Natural killer cell (primary cell): ENCODE measurements around the gene COG5. TPM values are rescaled to one million over a fixed set of nuclear protein-coding genes. Genes with fewer than 3 reads are reported as not detected.

ENCODE experiments used
- ATAC-seq, 3 donors: fragments of 150-1000 bp in 2 of 3; fragments of 200-7000 bp in 1 of 3; cut with Tn5 transposase; 1 replicate in 1 of 3; 2 replicates in 2 of 3; pipeline ENCODE4 v1.10.0; 2021; ENCODE audit warnings: mild to moderate bottlenecking in 2 of 3, moderate library complexity in 2 of 3
- DNase-seq, 2 donors: peaks; one replicate each; pipeline versions ENCODE4 v3.0.0 to v3.0.0-alpha.2; 2013 to 2021; ENCODE audit warnings: mixed read lengths in 1 of 2
- H3K27ac ChIP-seq: one replicate; pipeline ENCODE4 v1.5.1; 2013; ENCODE audit warnings: mild to moderate bottlenecking, low read length
- H3K27me3 ChIP-seq: one replicate; pipeline ENCODE4 v1.6.1; 2013; ENCODE audit warnings: low read length; ENCODE audit not compliant: control insufficient read depth, insufficient read depth
- H3K36me3 ChIP-seq: one replicate; pipeline ENCODE4 v1.6.1; 2013; ENCODE audit warnings: low read length; ENCODE audit not compliant: control insufficient read depth, insufficient read depth
- H3K4me1 ChIP-seq: one replicate; pipeline ENCODE4 v1.6.1; 2013; ENCODE audit warnings: low read length; ENCODE audit not compliant: control insufficient read depth, insufficient read depth
- H3K4me3 ChIP-seq: one replicate; pipeline ENCODE4 v1.5.1; 2013; ENCODE audit warnings: low read length
- H3K9me3 ChIP-seq: one replicate; pipeline ENCODE4 v1.6.1; 2013; ENCODE audit warnings: low read length; ENCODE audit not compliant: control insufficient read depth, insufficient read depth
- H3K27ac Mint-ChIP-seq, 2 donors: one replicate each; pipeline ENCODE4 v1.8.0; 2022; ENCODE audit warnings: mild to moderate bottlenecking in 2 of 2, mixed read lengths in 2 of 2, moderate library complexity in 1 of 2
- H3K27me3 Mint-ChIP-seq, 2 donors: one replicate each; pipeline ENCODE4 v1.8.0; 2022; ENCODE audit warnings: low read depth in 2 of 2, mixed read lengths in 2 of 2
- H3K36me3 Mint-ChIP-seq: one replicate; pipeline ENCODE4 v1.8.0; 2022; ENCODE audit warnings: mixed read lengths
- H3K4me1 Mint-ChIP-seq, 2 donors: one replicate each; pipeline ENCODE4 v1.8.0; 2022; ENCODE audit warnings: mixed read lengths in 2 of 2
- H3K4me3 Mint-ChIP-seq: one replicate; pipeline ENCODE4 v1.8.0; 2022; ENCODE audit warnings: mild to moderate bottlenecking, moderate library complexity, mixed read lengths
- H3K9me3 Mint-ChIP-seq, 2 donors: one replicate each; pipeline ENCODE4 v1.8.0; 2022; ENCODE audit warnings: mixed read lengths in 2 of 2
- WGBS: methylation state at CpG from one replicate; pipeline ENCODE4 v1.1.7; 2013; ENCODE audit warnings: missing lambda C conversion rate; ENCODE audit not compliant: insufficient coverage; 5-methylcytosine and 5-hydroxymethylcytosine counted together
- intact Hi-C: fragments of 100-400 bp; cut with micrococcal nuclease; formaldehyde crosslinking; loops from one replicate; pipeline ENCODE4 v1.14.2; 2022
- total RNA-seq, 4 donors: library from RNA; stranded (reverse); fragments of 120-200 nt in 1 of 4; gene quantifications; one replicate each; pipeline versions ENCODE4 v1.2.3 to v1.2.4, GENCODE V29; 2013 to 2022
- TF ChIP-seq, protein P1 (sequence below): fragments of 200-600 bp; IDR thresholded peaks from one replicate; pipeline ENCODE4 v1.8.0; 2022; ENCODE audit warnings: antibody characterized with exemption

The COG5 gene
- total RNA-seq, 3 donors from 2014 or later (not counting 1 experiment from before 2014, with no cell fraction given) = 49.2 to 54.6 (median 54.2) TPM

DNA sequence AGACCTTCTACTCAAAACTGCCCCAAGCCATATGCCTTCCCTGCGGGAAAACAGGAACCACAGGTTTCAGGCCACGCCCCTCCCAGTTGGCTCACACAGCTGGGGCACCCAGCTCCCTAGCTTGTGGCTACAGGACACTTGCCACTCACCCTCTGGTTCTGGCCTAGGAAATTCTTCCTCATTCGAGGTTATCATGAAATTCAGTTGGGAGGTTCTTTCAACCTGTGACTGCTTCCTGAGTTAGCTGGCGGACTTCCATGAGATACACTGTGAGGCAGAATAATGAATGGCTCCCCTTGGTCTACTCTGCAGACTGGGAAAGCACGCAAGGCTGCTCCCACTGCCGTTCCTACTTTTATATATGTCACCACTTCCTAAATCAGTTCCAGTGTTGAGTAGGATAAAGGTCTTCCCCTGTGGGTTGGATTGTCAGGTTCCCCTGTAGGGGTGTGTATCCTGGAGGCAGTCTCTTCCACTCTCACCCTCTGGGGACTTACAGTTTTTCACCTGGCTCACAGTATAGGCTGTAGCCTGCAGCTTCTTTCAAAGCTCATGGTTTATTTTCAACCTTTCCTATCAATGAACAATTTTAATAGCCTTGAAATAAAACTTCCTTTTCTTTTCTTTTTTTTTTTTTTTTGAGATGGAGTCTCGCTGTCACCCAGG is 56.9 kb downstream of the COG5 start:
- H3K4me1 Mint-ChIP-seq = peaks cover 33 to 38% of the 10 kb centered on the region in 2 donors
- H3K27ac ChIP-seq = no peak overlapping the region
- H3K27me3 Mint-ChIP-seq = no peaks in the 10 kb centered on the region
- H3K9me3 Mint-ChIP-seq = no peaks in the 10 kb centered on the region
- peaks cover 4% of the 10 kb centered on the region for H3K36me3 ChIP-seq
- H3K4me3 Mint-ChIP-seq = no peak overlapping the region
- no peaks in the 10 kb centered on the region for H3K9me3 ChIP-seq
- TF ChIP-seq, protein P1, sequence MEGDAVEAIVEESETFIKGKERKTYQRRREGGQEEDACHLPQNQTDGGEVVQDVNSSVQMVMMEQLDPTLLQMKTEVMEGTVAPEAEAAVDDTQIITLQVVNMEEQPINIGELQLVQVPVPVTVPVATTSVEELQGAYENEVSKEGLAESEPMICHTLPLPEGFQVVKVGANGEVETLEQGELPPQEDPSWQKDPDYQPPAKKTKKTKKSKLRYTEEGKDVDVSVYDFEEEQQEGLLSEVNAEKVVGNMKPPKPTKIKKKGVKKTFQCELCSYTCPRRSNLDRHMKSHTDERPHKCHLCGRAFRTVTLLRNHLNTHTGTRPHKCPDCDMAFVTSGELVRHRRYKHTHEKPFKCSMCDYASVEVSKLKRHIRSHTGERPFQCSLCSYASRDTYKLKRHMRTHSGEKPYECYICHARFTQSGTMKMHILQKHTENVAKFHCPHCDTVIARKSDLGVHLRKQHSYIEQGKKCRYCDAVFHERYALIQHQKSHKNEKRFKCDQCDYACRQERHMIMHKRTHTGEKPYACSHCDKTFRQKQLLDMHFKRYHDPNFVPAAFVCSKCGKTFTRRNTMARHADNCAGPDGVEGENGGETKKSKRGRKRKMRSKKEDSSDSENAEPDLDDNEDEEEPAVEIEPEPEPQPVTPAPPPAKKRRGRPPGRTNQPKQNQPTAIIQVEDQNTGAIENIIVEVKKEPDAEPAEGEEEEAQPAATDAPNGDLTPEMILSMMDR = no peak
- no peaks in the 10 kb centered on the region for H3K36me3 Mint-ChIP-seq
- WGBS = 70% methylated on average over 6 of the region's 7 CpGs
- intact Hi-C loops = no loop called here
- no peak overlapping the region for H3K4me3 ChIP-seq
- peaks cover 8% of the 10 kb centered on the region for H3K4me1 ChIP-seq
- H3K27me3 ChIP-seq = no peaks in the 10 kb centered on the region
- ATAC-seq = no peak
- no peak overlapping the region for H3K27ac Mint-ChIP-seq
- no peak for DNase-seq

DNA sequence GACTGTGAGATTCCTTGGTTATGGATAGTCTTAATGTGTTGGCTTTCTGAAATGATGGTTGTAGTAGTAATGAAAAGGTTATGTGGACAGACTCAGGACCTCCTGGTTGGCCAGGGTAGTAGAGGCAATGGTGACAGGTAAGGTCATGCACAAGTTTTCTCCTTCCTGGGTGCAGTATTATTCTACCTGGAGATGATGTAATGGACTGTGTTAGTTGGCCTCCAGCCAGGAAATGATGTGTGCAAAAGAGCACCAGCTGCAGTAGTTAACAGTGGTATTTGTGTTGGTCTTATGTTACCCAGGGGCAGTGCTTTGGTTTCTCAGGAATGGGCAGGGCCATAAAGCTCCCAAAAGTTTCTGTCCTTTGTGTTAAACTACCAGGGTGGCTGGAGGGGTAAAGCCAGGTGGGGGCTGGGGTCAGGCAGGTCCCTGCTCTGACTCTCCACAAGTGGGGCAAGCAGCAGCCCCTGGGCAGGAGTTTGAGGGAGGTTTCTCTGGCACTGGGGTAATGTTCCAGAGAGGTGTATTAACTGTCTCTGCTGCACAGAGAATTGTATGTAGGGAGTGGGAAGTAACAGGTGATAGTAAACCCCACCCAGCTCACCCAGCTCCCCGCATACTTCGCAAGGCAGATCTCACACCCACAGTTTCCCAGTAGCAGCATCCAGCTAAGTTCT is 57.6 kb downstream of the COG5 start:
- Histone ChIP-seq H3K9me3 (no peaks in the 10 kb centered on the region), H3K27me3 (no peaks in the 10 kb centered on the region), H3K27ac (no peak overlapping the region), H3K4me1 (peaks cover 8% of the 10 kb centered on the region), H3K4me3 (no peak overlapping the region), H3K36me3 (peaks cover 4% of the 10 kb centered on the region)
- intact Hi-C loops = no loop called here
- TF ChIP-seq, protein P1 = no peak
- Mint-ChIP-seq H3K27ac (peak overlapping the region in 1 of 2 donors; percentile 24), H3K9me3 (no peaks in the 10 kb centered on the region), H3K4me3 (no peak overlapping the region), H3K4me1 (peaks cover 26 to 38% of the 10 kb centered on the region in 2 donors), H3K27me3 (no peaks in the 10 kb centered on the region), H3K36me3 (no peaks in the 10 kb centered on the region)
- ATAC-seq = no peak
- DNase-seq = peak in 1 of 2 donors; percentile 10
- 93% methylated on average over 2 of the region's 2 CpGs for WGBS

DNA sequence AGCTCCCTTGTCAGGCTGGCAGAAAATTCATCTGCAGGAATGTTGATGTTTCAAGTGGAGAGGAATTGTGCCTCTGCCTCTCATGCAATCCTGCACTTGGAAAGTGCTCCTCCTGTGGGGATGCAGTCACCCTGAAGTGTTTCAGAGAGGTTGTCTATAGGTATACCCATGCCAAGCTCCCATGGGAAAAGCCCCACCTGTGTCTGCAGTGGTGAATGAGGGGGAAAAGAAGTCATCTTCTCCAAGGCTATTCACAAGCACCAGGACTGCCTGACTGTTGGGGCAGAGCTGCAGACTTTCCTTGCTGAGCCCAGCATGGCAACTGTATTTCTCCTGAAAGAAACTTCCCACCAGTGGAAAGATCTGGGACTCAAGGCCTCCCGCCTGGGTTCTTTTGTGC is 58.4 kb downstream of the COG5 start:
- H3K4me3 Mint-ChIP-seq = no peak overlapping the region
- H3K36me3 Mint-ChIP-seq = no peaks in the 10 kb centered on the region
- 94% methylated on average over 1 of the region's 1 CpG for WGBS

More for the DNA sequence above, 58.4 kb downstream of the COG5 start:
- Mint-ChIP-seq H3K4me1 (peaks cover 19 to 33% of the 10 kb centered on the region in 2 donors), H3K27ac (no peak overlapping the region), H3K9me3 (no peaks in the 10 kb centered on the region), H3K27me3 (no peaks in the 10 kb centered on the region)
- TF ChIP-seq, protein P1 = no peak
- no peaks in the 10 kb centered on the region for H3K27me3 ChIP-seq
- H3K36me3 ChIP-seq = peaks cover 4% of the 10 kb centered on the region
- H3K27ac ChIP-seq = no peak overlapping the region
- no peak for DNase-seq
- H3K4me1 ChIP-seq = peaks cover 8% of the 10 kb centered on the region
- no peak overlapping the region for H3K4me3 ChIP-seq
- H3K9me3 ChIP-seq = no peaks in the 10 kb centered on the region
- intact Hi-C loops = no loop called here
- no peak for ATAC-seq
